SU-DHL-6 (cell line): Measurements from ENCODE around the gene NUDT14.

Experiments used
- H2AFZ ChIP-seq: fragments of 200-600 bp; sonication (generic); 2 replicates; pipeline ENCODE4 v1.6.1; 2014; ENCODE audit warnings: low read depth, mild to moderate bottlenecking, moderate library complexity, mixed read lengths, antibody characterized with exemption, low read length; ENCODE audit not compliant: severe bottlenecking
- H3F3A ChIP-seq: fragments of 200-600 bp; shearing (Covaris generic); 2 replicates; pipeline ENCODE4 v1.6.0; 2016; ENCODE audit warnings: antibody characterized with exemption, mild to moderate bottlenecking; ENCODE audit not compliant: insufficient read depth
- H3K27ac ChIP-seq: fragments of 200-600 bp; sonication (generic); 2 replicates; pipeline ENCODE4 v1.5.1; 2016; ENCODE audit warnings: low read depth, mild to moderate bottlenecking, low read length, moderate library complexity, mixed read lengths
- H3K27me3 ChIP-seq: fragments of 200-600 bp; sonication (generic), shearing (Covaris generic); 2 replicates; pipeline ENCODE4 v1.6.0; 2014; ENCODE audit warnings: mild to moderate bottlenecking, low read length
- H3K36me3 ChIP-seq: fragments of 200-600 bp; sonication (generic); 2 replicates; pipeline ENCODE4 v1.6.1; 2014; ENCODE audit warnings: mild to moderate bottlenecking, low read length, mixed read lengths
- H3K4me2 ChIP-seq: fragments of 300-600, 200-600 bp; shearing (Covaris generic), sonication (generic); 2 replicates; pipeline ENCODE4 v1.6.0; 2014; ENCODE audit warnings: low read length, low read depth, mild to moderate bottlenecking; ENCODE audit not compliant: poor library complexity, severe bottlenecking
- H3K4me3 ChIP-seq: fragments of 200-600 bp; sonication (generic); 2 replicates; pipeline ENCODE4 v1.5.1; 2014; ENCODE audit warnings: antibody characterized with exemption, low read length, mild to moderate bottlenecking, mixed read lengths; ENCODE audit not compliant: insufficient read depth, poor library complexity, severe bottlenecking
- H3K79me2 ChIP-seq: fragments of 200-600 bp; sonication (generic); 2 replicates; pipeline ENCODE4 v1.6.1; 2014; ENCODE audit warnings: mild to moderate bottlenecking, low read length, moderate library complexity; ENCODE audit not compliant: insufficient read depth
- H3K9ac ChIP-seq: fragments of 200-600 bp; sonication (generic); 2 replicates; pipeline ENCODE4 v1.7.0; 2014; ENCODE audit warnings: mild to moderate bottlenecking, low read length
- H3K9me2 ChIP-seq: fragments of 200-600 bp; sonication (generic); replicated peaks from 2 replicates; pipeline ENCODE4 v1.6.1; 2014; ENCODE audit warnings: low read length; ENCODE audit not compliant: insufficient read depth
- H3K9me3 ChIP-seq: fragments of 200-600 bp; sonication (generic); 2 replicates; pipeline ENCODE4 v1.6.1; 2014; ENCODE audit warnings: low read length, mixed read lengths; ENCODE audit not compliant: insufficient read depth
- H4K20me1 ChIP-seq: fragments of 200-600 bp; sonication (generic); 2 replicates; pipeline ENCODE4 v1.6.1; 2014; ENCODE audit warnings: low read depth, mild to moderate bottlenecking, antibody characterized with exemption, low read length, moderate library complexity, mixed read lengths
- EZH2phosphoT487 ChIP-seq: fragments of 200-600 bp; sonication (generic), shearing (Covaris generic); conservative IDR thresholded peaks from 2 replicates; pipeline ENCODE4 v1.6.1; 2018; ENCODE audit warnings: mild to moderate bottlenecking, antibody characterized with exemption, low read length, moderate library complexity, mixed read lengths
- TF ChIP-seq, protein P1 (sequence below): fragments of 200-600 bp; sonication (generic); IDR thresholded peaks from one replicate; pipeline ENCODE4 v1.5.1; 2017; ENCODE audit warnings: antibody characterized with exemption, mild to moderate bottlenecking, low read length, moderate library complexity; ENCODE audit not compliant: insufficient read depth, poor library complexity, severe bottlenecking

The NUDT14 gene

DNA sequence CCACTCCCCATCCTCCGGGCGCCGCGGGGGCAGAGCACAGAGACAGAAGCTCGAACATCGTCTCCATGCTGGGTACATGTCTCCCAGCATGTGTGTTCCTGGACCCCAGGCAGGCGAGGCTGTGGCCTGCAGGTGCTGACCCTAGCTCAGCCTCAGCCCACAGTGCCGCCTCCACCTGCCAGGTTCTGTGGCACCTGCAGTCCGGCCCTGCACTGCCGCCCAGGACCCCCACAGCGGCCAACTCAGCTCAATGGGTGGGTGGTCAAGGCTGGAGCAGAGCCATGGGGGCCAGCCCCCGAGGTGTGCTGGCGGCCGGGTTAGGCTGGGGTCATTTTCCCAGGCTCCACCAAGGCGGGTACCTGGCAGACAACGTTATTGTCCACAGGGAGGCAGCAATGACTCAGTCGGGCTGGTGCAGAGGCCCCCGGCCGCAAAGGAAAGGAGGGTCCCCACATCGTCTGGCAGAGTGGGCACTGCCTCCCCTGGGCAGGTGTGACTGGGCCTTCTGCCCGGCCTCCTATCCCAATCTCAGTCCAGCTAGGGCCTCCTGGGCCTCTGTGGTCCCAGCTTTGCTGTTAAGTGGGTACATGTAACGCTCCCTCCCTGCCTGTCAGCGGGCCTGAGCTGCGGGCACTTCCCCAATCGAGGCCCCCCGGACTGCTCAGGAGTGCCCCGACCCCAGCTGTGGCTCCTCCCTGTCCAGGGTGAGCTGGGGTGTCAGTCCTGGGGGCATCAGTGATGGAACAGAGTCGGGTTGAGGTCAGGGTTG is 20.2 kb upstream of the NUDT14 start:
- Histone ChIP-seq H3K9me3 (no peaks in the 10 kb centered on the region), H3K4me3 (no peak overlapping the region), H4K20me1 (no peaks in the 10 kb centered on the region), H3K79me2 (no peaks in the 10 kb centered on the region), H3K27me3 (no peaks in the 10 kb centered on the region), H3K9ac (no peak overlapping the region), H3K27ac (no peak overlapping the region), H2AFZ (no peak overlapping the region), H3F3A (no peaks in the 10 kb centered on the region), H3K9me2 (no peaks in the 10 kb centered on the region), H3K36me3 (no peaks in the 10 kb centered on the region), H3K4me2 (no peak overlapping the region)
- TF ChIP-seq, protein P1, sequence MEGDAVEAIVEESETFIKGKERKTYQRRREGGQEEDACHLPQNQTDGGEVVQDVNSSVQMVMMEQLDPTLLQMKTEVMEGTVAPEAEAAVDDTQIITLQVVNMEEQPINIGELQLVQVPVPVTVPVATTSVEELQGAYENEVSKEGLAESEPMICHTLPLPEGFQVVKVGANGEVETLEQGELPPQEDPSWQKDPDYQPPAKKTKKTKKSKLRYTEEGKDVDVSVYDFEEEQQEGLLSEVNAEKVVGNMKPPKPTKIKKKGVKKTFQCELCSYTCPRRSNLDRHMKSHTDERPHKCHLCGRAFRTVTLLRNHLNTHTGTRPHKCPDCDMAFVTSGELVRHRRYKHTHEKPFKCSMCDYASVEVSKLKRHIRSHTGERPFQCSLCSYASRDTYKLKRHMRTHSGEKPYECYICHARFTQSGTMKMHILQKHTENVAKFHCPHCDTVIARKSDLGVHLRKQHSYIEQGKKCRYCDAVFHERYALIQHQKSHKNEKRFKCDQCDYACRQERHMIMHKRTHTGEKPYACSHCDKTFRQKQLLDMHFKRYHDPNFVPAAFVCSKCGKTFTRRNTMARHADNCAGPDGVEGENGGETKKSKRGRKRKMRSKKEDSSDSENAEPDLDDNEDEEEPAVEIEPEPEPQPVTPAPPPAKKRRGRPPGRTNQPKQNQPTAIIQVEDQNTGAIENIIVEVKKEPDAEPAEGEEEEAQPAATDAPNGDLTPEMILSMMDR: no peak
- no peak for TF ChIP-seq EZH2phosphoT487

DNA sequence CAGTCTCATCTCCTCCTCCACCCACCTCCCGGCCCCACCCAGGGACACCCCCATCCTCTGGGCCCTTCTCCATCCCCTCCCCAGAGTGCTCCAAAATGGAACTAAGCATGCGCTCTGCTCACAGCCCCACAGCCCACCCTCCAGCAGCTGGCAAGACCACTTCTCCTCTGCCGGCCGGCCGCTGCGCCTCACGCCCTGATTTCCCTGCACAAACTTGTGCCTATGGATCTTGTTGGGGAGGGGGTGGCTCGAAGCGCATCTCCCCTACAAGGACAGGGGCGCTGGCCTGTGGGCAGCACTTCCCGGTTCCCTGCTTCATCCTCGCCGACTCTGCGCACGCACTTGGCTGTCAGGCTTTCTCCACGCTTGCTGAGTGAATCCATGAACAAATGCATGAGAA is 19.5 kb upstream of the NUDT14 start:
- Histone ChIP-seq H3K4me2 (no peak overlapping the region), H3K27me3 (no peaks in the 10 kb centered on the region), H3K4me3 (no peak overlapping the region), H3K9me2 (no peaks in the 10 kb centered on the region), H3K9ac (no peak overlapping the region), H3F3A (no peaks in the 10 kb centered on the region), H3K36me3 (no peaks in the 10 kb centered on the region), H3K79me2 (no peaks in the 10 kb centered on the region), H3K9me3 (no peaks in the 10 kb centered on the region), H2AFZ (no peak overlapping the region), H4K20me1 (no peaks in the 10 kb centered on the region), H3K27ac (no peak overlapping the region)
- TF ChIP-seq EZH2phosphoT487: no peak
- TF ChIP-seq, protein P1: no peak

- H3K9me2 ChIP-seq: no peaks in the 10 kb centered on the region
- H3K4me2 ChIP-seq: no peak overlapping the region
- H3K9ac ChIP-seq: no peak overlapping the region
- H2AFZ ChIP-seq: no peak overlapping the region
- H3F3A ChIP-seq: no peaks in the 10 kb centered on the region
- no peaks in the 10 kb centered on the region for H3K79me2 ChIP-seq
- H4K20me1 ChIP-seq: no peaks in the 10 kb centered on the region
- H3K27ac ChIP-seq: no peak overlapping the region
- no peaks in the 10 kb centered on the region for H3K9me3 ChIP-seq
- no peak overlapping the region for H3K4me3 ChIP-seq
- TF ChIP-seq, protein P1: peak; percentile 27
- TF ChIP-seq EZH2phosphoT487: no peak
- H3K27me3 ChIP-seq: no peaks in the 10 kb centered on the region
- no peaks in the 10 kb centered on the region for H3K36me3 ChIP-seq
These were observed 19.0 kb upstream of the NUDT14 start for GRCh38 chr14:105200074-105200473.
